ENCODE data around the gene LGMN. TPM values are rescaled to one million over a fixed set of nuclear protein-coding genes. Genes with fewer than 3 reads are reported as not detected.

LGMN gene
- total and polyA plus RNA-seq, 2 of the 8 experiments (the other 6 are each of a cell fraction or from before 2014, with no cell fraction given), result 57.4 to 83.4 TPM

DNA sequence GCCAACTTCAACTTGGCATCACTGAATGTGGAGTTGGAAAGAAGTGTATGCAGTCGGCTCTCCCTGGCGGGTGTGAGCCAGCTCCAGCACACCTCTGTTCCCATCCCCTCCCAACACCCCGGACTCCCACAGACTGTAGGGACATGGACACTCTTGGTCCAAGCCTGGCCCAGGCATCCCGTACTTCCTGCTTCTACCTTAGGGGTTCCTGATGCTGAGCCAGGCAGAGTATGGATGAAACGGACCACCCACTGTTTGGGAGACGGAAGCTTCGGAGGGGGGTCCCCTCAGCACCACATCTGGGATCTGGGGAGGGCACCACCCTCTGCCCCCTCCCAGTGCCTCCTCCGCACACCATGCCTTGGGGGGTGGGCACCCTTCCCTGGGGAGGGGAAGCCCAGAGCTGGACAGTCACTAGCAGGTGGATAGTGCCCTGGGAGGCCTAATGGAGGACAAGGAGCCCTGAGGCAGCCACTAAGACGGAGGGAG lies 62.0 kb downstream of the LGMN start (continued):
- TF ChIP-seq KDM1A (IDR thresholded peaks at IDR 0.05; ENCODE audit: borderline replicate concordance, low read length), result no peak
- TF ChIP-seq, protein P1, sequence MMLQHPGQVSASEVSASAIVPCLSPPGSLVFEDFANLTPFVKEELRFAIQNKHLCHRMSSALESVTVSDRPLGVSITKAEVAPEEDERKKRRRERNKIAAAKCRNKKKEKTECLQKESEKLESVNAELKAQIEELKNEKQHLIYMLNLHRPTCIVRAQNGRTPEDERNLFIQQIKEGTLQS (IDR thresholded peaks at IDR 0.05; ENCODE audit: insufficient read depth, low read depth, low read length), result no peak
- no peak for TF ChIP-seq SUZ12 (IDR thresholded peaks at IDR 0.05; ENCODE audit: low read length)
- TF ChIP-seq CEBPB (IDR thresholded peaks at IDR 0.05; ENCODE audit: low read depth, low read length), result no peak
- no peak for TF ChIP-seq POU5F1 (IDR thresholded peaks at IDR 0.05; ENCODE audit: low read depth, low read length)
- no peak for TF ChIP-seq HDAC2 (IDR thresholded peaks at IDR 0.05; ENCODE audit: borderline replicate concordance in 1 of 2, low read depth in 2 of 2, low read length in 2 of 2)
- TF ChIP-seq CHD7 (IDR thresholded peaks at IDR 0.05; ENCODE audit: insufficient replicate concordance, low read length), result no peak
- no peak for TF ChIP-seq USF2 (IDR thresholded peaks at IDR 0.05; ENCODE audit: low read length)
- no peak for TF ChIP-seq KDM5A (IDR thresholded peaks at IDR 0.05; ENCODE audit: low read length)
- TF ChIP-seq MAFK (IDR thresholded peaks at IDR 0.05; ENCODE audit: low read depth, low read length), result no peak

Measured in H1 (cell line).